Breast epithelium (tissue), 3 donors: ENCODE measurements around the gene PARP2.

Experiments used
- POLR2A ChIP-seq: fragments of 450-650 bp; IDR thresholded peaks from one replicate; pipeline ENCODE4 v1.6.1; 2016; ENCODE audit warnings: antibody characterized with exemption, mild to moderate bottlenecking, moderate library complexity
- POLR2AphosphoS5 ChIP-seq, 3 donors: sonication (generic); formaldehyde crosslinking; IDR thresholded peaks; one replicate each; pipeline ENCODE4 v1.6.1; 2017; ENCODE audit warnings: antibody characterized with exemption in 3 of 3
- TF ChIP-seq, protein P1 (sequence below), 3 donors: fragments of 450-650 bp; IDR thresholded peaks; one replicate each; pipeline ENCODE4 v1.5.1; 2016 to 2017; ENCODE audit warnings: antibody characterized with exemption in 3 of 3, mild to moderate bottlenecking in 3 of 3, moderate library complexity in 3 of 3

DNA sequence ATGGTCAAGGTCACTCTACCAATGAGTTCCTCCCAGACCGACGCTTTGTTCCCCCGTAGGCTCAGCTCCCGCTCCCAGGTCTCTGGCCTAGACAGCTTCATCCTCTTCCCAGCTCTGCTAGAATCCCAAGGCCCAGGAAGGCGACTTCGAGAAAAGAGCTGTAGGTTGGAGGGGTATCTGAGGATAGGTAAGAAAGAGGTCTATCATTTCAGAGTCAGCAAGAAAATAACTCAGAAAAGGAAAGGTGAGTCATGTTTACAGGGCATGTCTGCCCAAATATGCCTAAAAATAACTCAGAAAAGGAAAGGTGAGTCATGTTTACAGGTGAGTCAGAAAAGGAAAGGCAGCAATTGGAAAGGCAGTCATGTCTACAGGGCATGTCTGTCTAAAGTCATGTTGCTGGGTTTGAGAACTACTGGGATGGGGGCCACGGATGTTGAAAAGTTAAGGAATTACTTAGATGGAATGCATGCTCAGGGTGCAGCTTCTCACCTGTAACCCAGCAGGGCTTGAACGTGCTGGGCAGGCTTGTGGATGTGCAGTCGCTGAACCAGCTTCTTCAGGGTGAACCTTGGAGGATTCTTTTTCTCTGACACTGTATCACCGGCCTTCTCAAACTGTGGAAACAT is 57.6 kb downstream of the PARP2 start:
- TF ChIP-seq, protein P1, sequence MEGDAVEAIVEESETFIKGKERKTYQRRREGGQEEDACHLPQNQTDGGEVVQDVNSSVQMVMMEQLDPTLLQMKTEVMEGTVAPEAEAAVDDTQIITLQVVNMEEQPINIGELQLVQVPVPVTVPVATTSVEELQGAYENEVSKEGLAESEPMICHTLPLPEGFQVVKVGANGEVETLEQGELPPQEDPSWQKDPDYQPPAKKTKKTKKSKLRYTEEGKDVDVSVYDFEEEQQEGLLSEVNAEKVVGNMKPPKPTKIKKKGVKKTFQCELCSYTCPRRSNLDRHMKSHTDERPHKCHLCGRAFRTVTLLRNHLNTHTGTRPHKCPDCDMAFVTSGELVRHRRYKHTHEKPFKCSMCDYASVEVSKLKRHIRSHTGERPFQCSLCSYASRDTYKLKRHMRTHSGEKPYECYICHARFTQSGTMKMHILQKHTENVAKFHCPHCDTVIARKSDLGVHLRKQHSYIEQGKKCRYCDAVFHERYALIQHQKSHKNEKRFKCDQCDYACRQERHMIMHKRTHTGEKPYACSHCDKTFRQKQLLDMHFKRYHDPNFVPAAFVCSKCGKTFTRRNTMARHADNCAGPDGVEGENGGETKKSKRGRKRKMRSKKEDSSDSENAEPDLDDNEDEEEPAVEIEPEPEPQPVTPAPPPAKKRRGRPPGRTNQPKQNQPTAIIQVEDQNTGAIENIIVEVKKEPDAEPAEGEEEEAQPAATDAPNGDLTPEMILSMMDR (IDR thresholded peaks at IDR 0.05) = no peak
- TF ChIP-seq POLR2AphosphoS5 (IDR thresholded peaks at IDR 0.05) (no peak), POLR2A (no peak)
